ENCODE data around the gene C11orf21. TPM values are rescaled to one million over a fixed set of nuclear protein-coding genes. Genes with fewer than 3 reads are reported as not detected.

C11orf21 gene
- total and polyA plus RNA-seq, 2 experiments from 2014 or later = 1.3 to 1.8 TPM

GRCh38 chr11:2269601-2270321, 32.0 kb downstream of the C11orf21 start:
- Histone ChIP-seq H3K27me3 (peaks cover 100% of the 10 kb centered on the region), H3K4me3 (peak overlapping the region; percentile 26)
- TF ChIP-seq CTCF (IDR thresholded peaks at IDR 0.05; ENCODE audit: low read depth, low read length) = peak; percentile 22

GRCh38 chr11:2268729-2269600, 32.8 kb downstream of the C11orf21 start:
- H3K4me1 ChIP-seq (ENCODE audit: low read depth) = no peaks in the 10 kb centered on the region
- H3K27ac ChIP-seq = no peak overlapping the region
- peaks cover 97% of the 10 kb centered on the region for H3K27me3 ChIP-seq
- no peaks in the 10 kb centered on the region for H3K9me3 ChIP-seq (ENCODE audit: low read depth)
- no peaks in the 10 kb centered on the region for H3K36me3 ChIP-seq
- DNase-seq (ENCODE audit: low read depth in 1 of 2, low spot score in 1 of 2) = peak; percentile 44 to 52
- H3K4me3 ChIP-seq = peak overlapping the region; percentile 26
- no peak for TF ChIP-seq CTCF (IDR thresholded peaks at IDR 0.05; ENCODE audit: low read depth, low read length)

More at GRCh38 chr11:2269601-2270321, 32.0 kb downstream of the C11orf21 start:
- H3K9me3 ChIP-seq (ENCODE audit: low read depth) = no peaks in the 10 kb centered on the region
- peak; percentile 65 to 77 for DNase-seq (ENCODE audit: low read depth in 1 of 2, low spot score in 1 of 2)
- no peaks in the 10 kb centered on the region for H3K4me1 ChIP-seq (ENCODE audit: low read depth)
- H3K27ac ChIP-seq = no peak overlapping the region
- H3K36me3 ChIP-seq = no peaks in the 10 kb centered on the region

- no peaks in the 10 kb centered on the region for H3K36me3 ChIP-seq
- no peaks in the 10 kb centered on the region for H3K4me1 ChIP-seq (ENCODE audit: low read depth)
- no peak overlapping the region for H3K4me3 ChIP-seq
- no peaks in the 10 kb centered on the region for H3K9me3 ChIP-seq (ENCODE audit: low read depth)
- H3K27ac ChIP-seq = no peak overlapping the region
- H3K27me3 ChIP-seq = peaks cover 88% of the 10 kb centered on the region
- no peak for DNase-seq (ENCODE audit: low read depth in 1 of 2, low spot score in 1 of 2)
- TF ChIP-seq CTCF (IDR thresholded peaks at IDR 0.05; ENCODE audit: low read depth, low read length) = no peak
Measured at GRCh38 chr11:2267851-2268728, 33.6 kb downstream of the C11orf21 start.

- H3K4me1 ChIP-seq (ENCODE audit: low read depth) = no peaks in the 10 kb centered on the region
- DNase-seq (ENCODE audit: low read depth in 1 of 2, low spot score in 1 of 2) = no peak
- H3K27me3 ChIP-seq = peaks cover 81% of the 10 kb centered on the region
- TF ChIP-seq CTCF (IDR thresholded peaks at IDR 0.05; ENCODE audit: low read depth, low read length) = no peak
- no peak overlapping the region for H3K4me3 ChIP-seq
- no peak overlapping the region for H3K27ac ChIP-seq
- no peaks in the 10 kb centered on the region for H3K9me3 ChIP-seq (ENCODE audit: low read depth)
- H3K36me3 ChIP-seq = no peaks in the 10 kb centered on the region
Measured at GRCh38 chr11:2267306-2267850, 34.3 kb downstream of the C11orf21 start.
